ENCODE measurements around the gene RALGDS. TPM values are rescaled to one million over a fixed set of nuclear protein-coding genes. Genes with fewer than 3 reads are reported as not detected.

RALGDS gene
- total and polyA plus RNA-seq, 2 donors (not counting 1 experiment from before 2014, with no cell fraction given): 62.4 to 88.0 TPM

DNA sequence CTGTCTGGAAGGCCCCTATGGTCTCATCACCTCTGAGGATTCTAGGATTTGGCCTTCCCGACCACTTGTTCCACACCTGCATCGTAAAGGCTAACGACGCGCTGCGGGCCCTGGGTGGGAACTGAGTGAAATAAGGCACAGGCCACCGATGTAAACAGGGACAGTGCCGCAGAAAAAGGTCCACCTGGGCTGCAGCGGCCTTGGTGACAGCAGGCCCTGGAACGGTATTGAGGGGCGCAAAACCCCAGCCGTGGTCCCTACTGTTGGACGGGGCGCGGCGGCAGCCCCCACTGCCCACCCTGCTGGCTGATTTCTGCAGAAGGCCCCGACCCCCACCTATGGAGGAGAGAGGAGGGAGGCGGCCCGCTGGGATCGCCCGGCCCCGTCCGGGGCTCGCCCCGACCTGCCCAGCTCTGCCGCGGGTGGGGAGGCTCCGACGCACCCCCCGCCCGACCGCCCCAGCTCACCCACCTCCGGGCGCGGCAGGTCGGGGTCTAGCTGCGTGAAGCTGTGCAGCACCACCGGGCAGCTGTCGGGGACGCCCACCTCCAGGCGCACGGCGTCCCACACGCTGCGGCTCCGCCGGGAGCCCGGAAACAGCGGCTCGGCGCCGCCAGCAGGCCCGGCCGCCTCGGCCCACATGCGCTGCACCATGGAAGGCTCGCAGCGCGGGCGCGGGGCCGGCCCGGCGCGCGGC is 391 bp downstream of the RALGDS start:
- no peak for ATAC-seq (ENCODE audit: low read depth)
- peak overlapping the region; percentile 86 for H3K4me3 Mint-ChIP-seq
- TF ChIP-seq, protein P1, sequence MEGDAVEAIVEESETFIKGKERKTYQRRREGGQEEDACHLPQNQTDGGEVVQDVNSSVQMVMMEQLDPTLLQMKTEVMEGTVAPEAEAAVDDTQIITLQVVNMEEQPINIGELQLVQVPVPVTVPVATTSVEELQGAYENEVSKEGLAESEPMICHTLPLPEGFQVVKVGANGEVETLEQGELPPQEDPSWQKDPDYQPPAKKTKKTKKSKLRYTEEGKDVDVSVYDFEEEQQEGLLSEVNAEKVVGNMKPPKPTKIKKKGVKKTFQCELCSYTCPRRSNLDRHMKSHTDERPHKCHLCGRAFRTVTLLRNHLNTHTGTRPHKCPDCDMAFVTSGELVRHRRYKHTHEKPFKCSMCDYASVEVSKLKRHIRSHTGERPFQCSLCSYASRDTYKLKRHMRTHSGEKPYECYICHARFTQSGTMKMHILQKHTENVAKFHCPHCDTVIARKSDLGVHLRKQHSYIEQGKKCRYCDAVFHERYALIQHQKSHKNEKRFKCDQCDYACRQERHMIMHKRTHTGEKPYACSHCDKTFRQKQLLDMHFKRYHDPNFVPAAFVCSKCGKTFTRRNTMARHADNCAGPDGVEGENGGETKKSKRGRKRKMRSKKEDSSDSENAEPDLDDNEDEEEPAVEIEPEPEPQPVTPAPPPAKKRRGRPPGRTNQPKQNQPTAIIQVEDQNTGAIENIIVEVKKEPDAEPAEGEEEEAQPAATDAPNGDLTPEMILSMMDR (IDR thresholded peaks at IDR 0.05): no peak
- no peak for TF ChIP-seq EZH2 (IDR thresholded peaks at IDR 0.05; ENCODE audit: borderline replicate concordance, insufficient read depth, low read depth, low read length, poor library complexity, severe bottlenecking)
- H3K36me3 ChIP-seq (replicated peaks in 1 of 2; ENCODE audit: control extremely low read depth in 1 of 2, control insufficient read depth in 1 of 2, extremely low read depth in 1 of 2, insufficient read depth in 2 of 2, low read length in 1 of 2): no peaks in the 10 kb centered on the region
- H3K27ac Mint-ChIP-seq: peak overlapping the region; percentile 83
- intact Hi-C loops (cut with micrococcal nuclease): loop anchor here (1.0 kb wide), 5 partner anchors 8 to 29 kb away; no protein-coding TSS in a partner anchor
- H2AFZ ChIP-seq (ENCODE audit: insufficient read depth, low read depth, low read length, poor library complexity, severe bottlenecking): peak overlapping the region; percentile 28
- WGBS (ENCODE audit: insufficient coverage): 2% methylated on average over 59 of the region's 66 CpGs
- H3K9ac ChIP-seq (ENCODE audit: low read length): peak overlapping the region; percentile 78
- peak overlapping the region; percentile 100 for H3K4me2 ChIP-seq (replicated peaks; ENCODE audit: low read depth, low read length, poor library complexity, severe bottlenecking)
- no peak for DNase-seq
- H3K4me3 ChIP-seq (ENCODE audit: control extremely low read depth in 1 of 5, extremely low read depth in 1 of 5, insufficient read depth in 1 of 5, low read depth in 2 of 5, low read length in 4 of 5): peak overlapping the region; percentile 4 to 75 (median 56)
- peak overlapping the region in 1 of 2 donors; percentile 76 for H3K27ac ChIP-seq (ENCODE audit: low read length in 2 of 2)
- POLR2A ChIA-PET: interaction anchor here (0.6 to 2.8 kb wide), 6 partner anchors 10 to 489 kb away, joined by 3 to 12 read pairs (median 6); partner anchors contain the start of gene FAM163B
- H3K4me1 Mint-ChIP-seq: peaks cover 61% of the 10 kb centered on the region
- no peaks in the 10 kb centered on the region for H3K27me3 Mint-ChIP-seq
- peaks cover 44% of the 10 kb centered on the region for H4K20me1 ChIP-seq (ENCODE audit: control insufficient read depth, insufficient read depth, low read length, poor library complexity, severe bottlenecking)
- H3K79me2 ChIP-seq (ENCODE audit: control insufficient read depth, insufficient read depth, low read length): peaks cover 52% of the 10 kb centered on the region
- peaks cover 27 to 45% of the 10 kb centered on the region in 2 donors for H3K4me1 ChIP-seq (ENCODE audit: control insufficient read depth in 2 of 2, insufficient read depth in 2 of 2, low read length in 2 of 2)
- CTCF ChIA-PET: interaction anchor here (2.2 to 3.1 kb wide), 3 partner anchors 17 to 27 kb away, joined by 11 to 23 read pairs (median 16); no protein-coding TSS in a partner anchor
- H3K9me3 ChIP-seq (ENCODE audit: control extremely low read depth in 1 of 3, control insufficient read depth in 2 of 3, insufficient read depth in 1 of 3, low read length in 2 of 3): no peaks in the 10 kb centered on the region
- H3K27me3 ChIP-seq (replicated peaks in 1 of 4; ENCODE audit: control extremely low read depth in 1 of 4, control insufficient read depth in 3 of 4, insufficient read depth in 4 of 4, low read length in 3 of 4): no peaks in the 10 kb centered on the region
- H3K9me3 Mint-ChIP-seq (ENCODE audit: insufficient read depth): no peaks in the 10 kb centered on the region
